Lower leg skin (tissue), 4 donors: ENCODE data around the gene MLLT3. TPM values are rescaled to one million over a fixed set of nuclear protein-coding genes. Genes with fewer than 3 reads are reported as not detected.

Source experiments
- DNase-seq, 2 donors: peaks; one replicate each; pipeline ENCODE4 v3.0.0-alpha.2; 2019; ENCODE audit warnings: low spot score in 2 of 2
- H3K4me3 ChIP-seq: fragments of 200-600 bp; sonication (generic); 2 replicates; pipeline ENCODE4 v1.5.1; 2017; ENCODE audit warnings: mild to moderate bottlenecking, low read depth; ENCODE audit not compliant: poor library complexity, severe bottlenecking
- CTCF ChIP-seq, 3 donors: fragments of 450-650 bp; IDR thresholded peaks; one replicate each; pipeline ENCODE4 v1.5.1; 2016; ENCODE audit warnings: antibody characterized with exemption in 3 of 3, mild to moderate bottlenecking in 3 of 3, moderate library complexity in 2 of 3
- POLR2A ChIP-seq, 2 donors: fragments of 450-650 bp; IDR thresholded peaks; one replicate each; pipeline ENCODE4 v1.6.1; 2016 to 2017; ENCODE audit warnings: antibody characterized with exemption in 2 of 2, mild to moderate bottlenecking in 1 of 2, moderate library complexity in 1 of 2
- WGBS, 2 donors: methylation state at CpG; one replicate each; pipeline ENCODE4 v1.1.5; 2018; 5-methylcytosine and 5-hydroxymethylcytosine counted together
- intact Hi-C: fragments of 100-400 bp; cut with DNase I; formaldehyde crosslinking; loops from one replicate; pipeline ENCODE4 v1.15.0; 2023; ENCODE audit warnings: low total_unique reads
- total RNA-seq, 4 donors: library from RNA; depleted of rRNA; stranded (reverse); fragments of >200 nt; gene quantifications; one replicate each; pipeline ENCODE4 v1.1.0, GENCODE V29; 2016

The MLLT3 gene
- total RNA-seq, 4 donors from 2014 or later = 10.6 to 15.2 (median 12.5) TPM

- intact Hi-C loops = no loop called here
- no peak for DNase-seq
- H3K4me3 ChIP-seq = no peak overlapping the region
- TF ChIP-seq POLR2A (IDR thresholded peaks at IDR 0.05) (no peak), CTCF (IDR thresholded peaks at IDR 0.05) (no peak)
- WGBS, 2 donors = 94 to 98% methylated on average over 4 of the region's 4 CpGs
Measured at GRCh38 chr9:20532584-20532983, 89.7 kb downstream of the MLLT3 start.

GRCh38 chr9:20529837-20530236, 92.5 kb downstream of the MLLT3 start:
- TF ChIP-seq POLR2A (IDR thresholded peaks at IDR 0.05) (no peak), CTCF (IDR thresholded peaks at IDR 0.05) (no peak)
- no peak overlapping the region for H3K4me3 ChIP-seq
- 68 to 97% methylated on average over 2 of the region's 2 CpGs for WGBS, 2 donors
- intact Hi-C loops = no loop called here
- DNase-seq = no peak

GRCh38 chr9:20528253-20528652, 94.0 kb downstream of the MLLT3 start:
- no peak for DNase-seq
- TF ChIP-seq CTCF (IDR thresholded peaks at IDR 0.05) (no peak), POLR2A (IDR thresholded peaks at IDR 0.05) (no peak)
- intact Hi-C loops = no loop called here
- 90 to 92% methylated on average over 5 of the region's 5 CpGs for WGBS, 2 donors
- no peak overlapping the region for H3K4me3 ChIP-seq

GRCh38 chr9:20526500-20527319, 95.6 kb downstream of the MLLT3 start:
- WGBS, 2 donors = 80 to 83% methylated on average over 1 of the region's 1 CpG
- intact Hi-C loops = no loop called here
- H3K4me3 ChIP-seq = no peak overlapping the region
- TF ChIP-seq POLR2A (IDR thresholded peaks at IDR 0.05) = no peak
- TF ChIP-seq CTCF (IDR thresholded peaks at IDR 0.05) = no peak
- DNase-seq = no peak

GRCh38 chr9:20524776-20525175, 97.5 kb downstream of the MLLT3 start:
- intact Hi-C loops = no loop called here
- WGBS, 2 donors = 92 to 98% methylated on average over 2 of the region's 2 CpGs
- TF ChIP-seq POLR2A (IDR thresholded peaks at IDR 0.05) (no peak), CTCF (IDR thresholded peaks at IDR 0.05) (no peak)

GRCh38 chr9:20518737-20519136, 103.6 kb downstream of the MLLT3 start:
- 78 to 98% methylated on average over 1 of the region's 1 CpG for WGBS, 2 donors
- no peak for DNase-seq
- no peak for TF ChIP-seq POLR2A (IDR thresholded peaks at IDR 0.05)
- no peak for TF ChIP-seq CTCF (IDR thresholded peaks at IDR 0.05)

More at GRCh38 chr9:20524776-20525175, 97.5 kb downstream of the MLLT3 start:
- no peak overlapping the region for H3K4me3 ChIP-seq
- DNase-seq = no peak

More at GRCh38 chr9:20518737-20519136, 103.6 kb downstream of the MLLT3 start:
- intact Hi-C loops = no loop called here
- H3K4me3 ChIP-seq = no peak overlapping the region
